GM18507 (cell line): Measurements from ENCODE around the gene SRSF9.

Experiments
- DNase-seq: peaks from one replicate; pipeline ENCODE4 v3.0.0; 2011; ENCODE audit warnings: low read depth; ENCODE audit not compliant: insufficient read length; ENCODE audit errors: extremely low spot score
- FAIRE-seq: peaks from 2 replicates; lab custom pipeline; 2011; peaks lifted over from hg19 to GRCh38; lab: Jason Lieb, UNC

Gene SRSF9

DNA sequence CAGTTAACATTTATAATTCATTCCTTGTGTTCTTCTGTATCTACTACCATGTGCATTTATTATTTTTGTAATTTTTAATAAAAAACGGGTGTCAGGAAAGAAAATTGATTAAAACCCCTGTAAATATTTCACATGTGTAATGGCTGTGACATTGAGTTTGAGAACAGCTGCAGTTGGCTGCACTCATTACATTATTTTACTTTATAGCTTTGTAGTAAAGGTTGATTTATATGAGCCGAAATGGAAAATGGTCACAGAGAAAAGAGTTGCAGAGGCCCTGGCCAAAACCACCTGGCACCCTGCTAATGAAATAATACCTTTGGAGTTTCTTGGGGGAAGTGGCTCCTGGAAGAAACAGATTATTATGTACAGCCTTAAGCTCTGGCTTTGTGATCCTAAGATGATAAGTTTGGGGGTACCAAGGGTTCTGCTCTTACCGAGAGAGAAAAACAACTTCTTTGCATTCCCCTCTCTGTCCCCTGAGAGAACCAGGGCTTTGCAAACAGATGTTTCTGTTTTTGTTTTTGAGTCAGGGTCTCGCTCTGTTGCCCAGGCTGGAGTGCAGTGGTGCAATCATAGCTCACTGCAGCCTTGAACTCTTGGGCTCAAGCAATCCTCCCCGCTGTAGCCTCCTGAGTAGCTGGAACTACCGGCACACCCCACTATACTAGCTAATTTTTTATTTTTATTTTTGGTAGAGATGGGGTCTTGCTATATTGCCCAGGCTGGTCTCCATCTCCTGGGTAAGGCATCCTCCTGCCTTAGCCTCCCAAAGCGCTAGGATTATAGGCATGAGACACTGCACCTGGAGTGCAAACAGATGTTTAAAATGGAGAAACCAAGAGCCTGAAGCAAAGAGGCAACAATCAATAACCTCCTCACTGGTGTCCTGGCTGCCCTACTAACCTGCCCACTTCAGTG is 16.7 kb upstream of the SRSF9 start:
- DNase-seq (no peak), FAIRE-seq (no peak)

DNA sequence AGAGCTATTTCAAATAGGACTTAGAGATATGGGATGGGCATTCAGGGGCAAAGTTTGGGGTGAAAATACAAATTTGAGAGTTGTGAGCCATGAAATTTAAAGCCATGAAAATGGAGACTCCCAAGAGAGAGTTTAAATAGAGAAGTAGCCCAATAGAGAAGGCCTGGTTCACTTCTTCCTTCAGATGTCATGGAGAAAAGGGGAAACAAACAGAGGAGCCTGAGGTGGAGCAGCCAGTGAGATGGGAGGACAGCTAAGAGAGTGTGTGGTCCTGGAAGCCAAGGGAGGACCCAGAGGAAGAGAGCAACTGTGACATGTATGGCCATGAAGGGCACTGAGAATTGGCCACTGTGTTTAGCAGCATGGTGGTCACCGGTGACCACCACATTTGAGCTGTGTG is 14.1 kb upstream of the SRSF9 start:
- DNase-seq = no peak
- no peak for FAIRE-seq

DNA sequence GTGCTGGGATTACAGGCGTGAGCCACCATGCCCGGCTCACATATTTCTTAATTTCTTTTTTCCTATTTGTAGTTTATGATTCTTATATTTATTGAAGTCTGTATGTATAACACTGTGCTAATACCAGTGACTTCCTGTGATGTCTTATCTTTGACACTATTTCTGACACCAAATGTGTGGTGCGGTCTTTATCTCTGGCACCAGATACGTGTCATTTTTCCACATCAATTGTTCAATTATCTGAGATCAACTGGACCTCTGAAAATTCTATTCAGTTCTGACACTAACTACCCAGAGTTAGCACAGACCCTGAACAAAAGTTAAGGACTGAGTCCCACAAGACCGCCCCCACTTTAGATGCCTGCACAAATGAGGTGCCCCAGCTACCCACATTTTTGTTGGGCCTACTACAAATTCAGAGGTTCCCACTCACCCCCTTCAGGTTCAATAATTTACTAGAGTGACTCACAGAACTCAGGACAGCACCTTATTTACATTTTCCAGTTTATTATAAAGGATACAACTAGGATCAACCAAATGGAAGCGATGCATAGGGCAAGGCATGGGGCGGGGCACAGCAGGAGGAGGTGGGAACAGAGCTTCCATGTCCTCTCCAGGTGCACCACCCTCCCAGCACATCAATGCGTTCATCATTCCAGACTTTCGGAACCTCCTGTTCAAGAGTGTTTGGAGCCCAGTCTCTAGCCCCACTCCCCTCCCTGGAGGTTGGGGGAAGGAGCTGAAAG is 11.6 kb upstream of the SRSF9 start:
- no peak for FAIRE-seq
- DNase-seq = no peak

DNA sequence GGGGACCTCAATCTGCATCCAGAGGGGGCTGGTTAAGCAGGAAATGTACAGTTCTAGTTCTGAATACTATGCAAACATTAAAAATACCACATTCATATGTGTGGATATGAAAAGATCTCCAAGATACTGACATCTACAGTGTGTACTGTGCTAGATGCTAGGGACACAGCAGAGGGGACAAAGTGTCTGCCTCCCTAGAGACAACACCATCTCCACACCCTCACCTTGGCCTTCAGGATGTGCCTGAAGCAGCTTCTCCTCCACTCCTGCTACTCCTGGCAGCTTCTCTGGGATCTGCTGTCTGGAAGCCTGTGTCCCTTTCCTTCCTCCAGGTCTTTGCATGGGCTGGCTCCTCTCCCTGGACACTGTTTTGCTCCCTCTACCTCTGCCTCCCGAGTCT is 10.7 kb upstream of the SRSF9 start:
- FAIRE-seq = no peak
- DNase-seq = no peak

DNA sequence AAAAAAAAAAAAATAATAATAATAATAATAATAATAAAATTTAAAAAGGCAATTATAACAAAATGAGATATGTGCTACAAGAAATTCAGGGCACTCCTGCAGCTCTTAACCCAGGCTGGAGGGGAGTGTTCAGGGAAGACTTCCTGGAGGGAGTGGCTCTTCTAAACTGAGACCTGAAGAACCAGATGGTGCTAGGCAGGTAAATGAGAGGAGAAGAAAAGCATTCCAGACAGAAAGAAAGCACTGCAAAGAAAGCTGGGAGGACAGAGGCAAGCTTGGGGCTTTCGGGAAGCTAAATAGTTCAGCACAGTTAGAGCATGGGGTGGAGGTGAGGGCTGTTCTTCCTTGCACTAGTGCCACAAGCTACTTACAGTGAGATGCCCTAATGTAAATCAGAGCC is 9.9 kb upstream of the SRSF9 start:
- no peak for FAIRE-seq
- DNase-seq = no peak

DNA sequence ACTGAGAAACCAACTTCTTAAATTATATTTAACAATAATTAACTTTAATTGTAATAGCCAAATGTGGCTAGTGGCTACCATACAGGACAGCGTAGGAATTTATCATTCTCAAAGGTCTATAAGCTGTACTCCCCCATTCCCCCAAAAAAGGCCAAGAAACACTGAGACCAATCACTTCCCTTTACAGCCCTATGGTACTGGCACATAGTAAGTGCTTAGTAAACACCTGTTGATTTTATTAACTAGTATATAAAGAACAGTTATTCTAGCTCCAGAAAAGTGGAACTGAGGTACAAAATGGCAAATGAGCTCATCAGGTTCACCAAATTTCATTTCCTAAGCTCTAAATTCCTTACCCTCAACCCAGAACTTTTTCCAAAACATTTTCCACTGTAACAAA is 6.1 kb upstream of the SRSF9 start:
- FAIRE-seq (no peak), DNase-seq (no peak)

DNA sequence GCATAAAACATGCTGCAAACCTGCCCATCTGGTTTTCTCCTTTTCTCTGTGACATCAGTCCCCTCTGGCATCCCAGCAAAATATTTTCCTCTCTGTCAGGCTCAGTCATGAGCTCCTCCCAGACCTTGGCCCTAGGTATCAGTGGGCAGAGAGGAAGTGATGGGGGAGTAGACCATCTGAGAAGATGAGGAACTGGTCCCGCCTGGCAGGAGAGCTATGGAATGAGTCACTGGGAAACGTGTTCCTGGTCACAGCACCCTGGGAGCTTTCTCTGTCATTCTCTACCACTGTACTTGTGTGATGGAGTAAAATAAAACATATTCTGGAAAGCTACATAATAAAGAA is 5.0 kb upstream of the SRSF9 start:
- FAIRE-seq (no peak), DNase-seq (no peak)

DNA sequence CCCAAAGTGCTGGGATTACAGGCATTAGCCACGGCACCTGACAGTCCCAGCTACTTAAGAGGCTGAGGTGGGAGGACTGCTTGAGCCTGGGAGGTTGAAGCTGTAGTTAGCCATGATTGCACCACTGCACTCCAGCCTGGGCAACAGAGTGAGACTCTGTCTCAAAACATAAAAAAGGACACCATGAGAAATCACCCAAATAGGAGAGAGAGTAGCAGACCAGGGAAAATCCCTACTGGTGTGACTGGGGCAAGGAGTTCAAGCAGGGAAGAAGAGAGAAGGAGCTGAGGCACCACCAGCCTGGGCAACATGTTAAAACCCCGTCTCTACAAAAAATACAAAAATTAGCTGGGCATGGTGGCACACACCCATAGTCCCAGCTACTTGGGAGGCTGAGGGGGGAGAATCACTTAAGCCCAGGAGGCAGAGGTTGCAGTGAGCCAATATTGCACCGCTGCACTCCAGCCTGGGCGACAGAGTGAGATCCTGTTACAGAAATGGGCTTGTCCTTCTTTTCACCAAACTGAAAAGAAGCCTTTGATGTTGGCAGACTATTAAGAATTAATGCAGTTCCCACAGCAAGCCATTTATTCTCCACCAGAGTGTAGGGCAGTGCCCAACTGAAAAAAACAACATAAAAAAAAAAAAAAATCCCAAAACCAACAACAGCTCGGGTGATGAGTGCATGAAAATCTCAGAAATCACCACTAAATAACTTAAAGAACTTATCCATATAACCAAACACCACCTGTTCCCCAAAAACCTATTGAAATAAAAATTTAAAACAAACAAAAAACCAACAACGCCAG is 4.5 kb upstream of the SRSF9 start:
- DNase-seq = no peak
- no peak for FAIRE-seq

DNA sequence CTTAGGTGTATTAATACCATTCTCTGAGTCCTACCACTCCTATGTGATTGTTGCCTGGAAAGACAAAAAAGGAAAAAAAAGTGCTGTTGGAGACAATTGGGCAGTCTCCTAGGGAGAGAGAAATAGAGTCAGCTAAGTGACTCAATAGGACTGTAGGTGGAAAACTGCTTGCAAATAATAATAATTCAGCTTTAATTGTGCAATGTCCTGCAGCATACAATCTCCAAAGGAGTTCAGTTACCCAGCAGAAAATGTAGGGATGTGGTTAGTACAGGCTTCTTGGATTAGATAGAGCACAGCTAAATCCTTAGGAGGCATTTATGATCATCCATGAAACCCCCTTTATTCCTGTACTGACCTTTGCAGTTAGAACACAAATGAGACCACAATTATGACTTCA is 3.0 kb upstream of the SRSF9 start:
- no peak for FAIRE-seq
- DNase-seq = no peak

DNA sequence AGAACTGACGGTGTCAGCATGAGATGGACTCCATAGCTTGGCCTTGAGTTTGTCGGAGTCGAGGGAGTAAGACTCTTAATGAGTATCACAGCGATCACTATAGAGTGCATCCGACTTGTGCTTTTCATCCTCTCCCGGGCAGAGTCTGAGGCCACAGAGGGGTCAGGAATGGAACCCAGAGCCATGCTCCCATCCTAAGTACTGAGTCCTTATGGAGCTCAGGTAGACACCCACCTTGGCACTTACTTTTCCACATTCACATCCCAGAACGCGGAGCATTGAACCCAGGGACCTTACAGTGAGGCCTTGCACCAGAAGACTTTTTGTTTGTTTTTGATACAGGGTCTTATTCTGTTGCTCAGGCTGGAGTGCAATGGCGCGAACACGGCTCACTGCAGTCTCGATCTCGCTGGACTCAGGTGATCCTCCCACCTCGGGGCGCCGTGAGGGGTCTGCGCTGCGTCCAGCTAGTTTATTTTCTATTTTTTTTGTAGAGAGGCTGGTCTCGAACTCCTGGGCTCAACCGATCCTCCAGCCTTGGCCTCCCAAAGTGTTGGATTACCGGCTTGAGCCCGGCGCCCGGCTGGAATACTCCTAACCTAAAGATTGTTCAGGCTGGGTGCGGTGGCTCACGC is 719 bp upstream of the SRSF9 start:
- no peak for FAIRE-seq
- no peak for DNase-seq

DNA sequence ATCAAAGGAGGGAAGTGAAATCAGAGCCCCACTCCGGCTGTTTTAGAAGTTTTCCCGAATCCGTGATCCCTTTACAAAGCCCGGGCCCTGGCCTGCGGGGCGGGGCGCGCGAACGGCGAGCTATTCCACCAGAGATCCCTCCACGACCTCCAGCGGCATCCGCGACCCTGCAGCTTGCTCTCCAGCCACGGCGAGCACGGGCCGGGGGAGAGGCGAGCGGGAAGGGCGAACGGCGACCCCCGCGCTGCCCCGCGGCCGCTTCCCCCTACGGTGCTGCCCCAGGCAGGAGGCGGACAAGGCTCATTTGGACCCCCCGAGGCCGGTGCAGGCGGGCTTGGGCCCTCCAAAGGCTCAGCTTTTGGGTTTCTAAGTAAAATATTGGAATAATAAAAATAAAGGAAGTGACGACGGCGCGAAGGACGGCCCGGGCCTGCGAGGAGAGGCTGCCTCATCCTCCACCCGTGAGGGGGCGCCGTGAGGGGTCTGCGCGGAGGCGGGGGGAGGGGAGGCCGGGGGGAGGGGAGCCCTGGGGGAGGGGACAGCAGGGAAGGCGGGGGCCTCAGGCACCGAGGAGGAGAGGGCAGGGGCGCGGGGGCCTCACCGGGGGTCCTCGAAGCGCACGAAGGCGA is 613 bp downstream of the SRSF9 start:
- no peak for FAIRE-seq
- peak; percentile 38 for DNase-seq

DNA sequence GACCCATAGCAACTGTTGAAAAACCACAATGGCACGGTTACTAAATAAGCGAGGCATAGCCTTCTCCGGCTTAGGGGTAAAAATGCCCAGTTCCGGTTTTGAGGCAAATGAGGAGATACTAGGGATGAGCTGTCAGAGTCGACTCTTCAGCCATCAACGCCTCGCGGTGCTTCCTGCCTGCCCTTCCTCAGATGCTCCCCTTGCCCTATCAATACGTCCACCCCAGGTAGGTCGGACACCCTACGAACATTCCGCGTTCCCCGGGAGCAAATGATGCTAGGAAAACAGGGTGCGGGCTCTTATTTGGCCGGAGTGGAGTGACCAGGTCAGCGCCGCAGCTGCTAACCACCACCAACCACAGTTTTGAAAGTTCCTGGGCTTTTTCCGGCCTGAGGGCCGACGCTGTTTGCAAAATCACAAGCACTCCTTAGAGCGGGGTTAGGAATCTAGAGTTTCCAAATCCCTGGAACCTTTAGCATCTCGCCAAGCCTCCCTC is 1.2 kb downstream of the SRSF9 start:
- FAIRE-seq = peak; percentile 49
- no peak for DNase-seq

DNA sequence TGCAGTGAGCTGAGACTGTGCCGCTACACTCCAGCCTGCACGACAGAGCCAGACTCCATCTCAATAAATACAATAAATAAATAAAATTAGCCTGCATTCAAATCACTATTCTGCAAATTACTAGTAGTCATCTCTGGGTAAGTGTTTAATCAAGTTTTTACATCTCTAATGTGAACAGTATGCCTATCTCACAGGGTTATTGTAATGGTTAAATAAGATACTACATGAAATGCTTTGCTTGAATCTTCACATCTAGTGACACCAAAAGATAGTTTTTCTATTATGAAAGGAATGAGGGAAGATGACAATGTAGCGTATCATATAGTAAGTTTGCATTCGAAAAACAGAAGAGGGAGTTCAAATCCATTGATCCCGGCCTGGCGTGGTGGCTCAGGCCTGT is 2.1 kb downstream of the SRSF9 start:
- no peak for DNase-seq

DNA sequence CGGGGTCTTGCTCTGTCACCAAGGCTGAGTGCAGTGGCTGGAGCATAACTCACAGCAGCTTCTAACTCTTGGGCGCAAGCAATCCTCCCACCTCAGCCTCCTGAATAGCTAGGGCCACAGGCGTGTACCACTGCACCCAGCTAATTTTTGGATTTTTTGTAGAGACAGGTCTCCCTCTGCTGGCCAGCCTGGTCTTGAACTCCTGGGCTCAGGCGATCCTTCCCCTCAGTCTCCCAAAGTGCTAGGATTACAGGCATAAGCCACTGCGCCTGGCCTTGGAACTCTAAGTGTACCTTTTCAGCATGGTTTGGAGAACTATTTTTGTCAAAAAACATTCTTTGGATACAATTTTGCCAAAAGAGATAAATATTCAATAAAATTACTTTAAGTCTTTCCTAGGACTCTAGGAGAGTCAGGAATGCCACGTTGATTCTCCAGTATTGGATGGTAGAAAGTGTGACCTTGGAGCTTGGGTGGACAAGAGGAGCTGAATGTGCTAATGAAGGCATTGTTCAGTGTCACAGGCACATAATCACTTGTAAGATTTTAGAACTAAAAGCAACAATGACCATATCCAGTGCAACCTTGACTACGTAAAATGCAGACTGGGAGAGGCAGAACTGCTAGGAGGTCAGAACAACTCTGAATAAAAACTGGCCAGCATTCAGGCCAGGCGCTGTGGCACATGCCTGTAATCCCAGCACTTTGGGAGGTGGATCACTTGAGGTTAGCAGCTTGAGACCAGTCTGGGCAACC is 2.8 kb downstream of the SRSF9 start:
- FAIRE-seq (no peak), DNase-seq (no peak)

More for the DNA sequence above, 2.1 kb downstream of the SRSF9 start:
- no peak for FAIRE-seq

DNA sequence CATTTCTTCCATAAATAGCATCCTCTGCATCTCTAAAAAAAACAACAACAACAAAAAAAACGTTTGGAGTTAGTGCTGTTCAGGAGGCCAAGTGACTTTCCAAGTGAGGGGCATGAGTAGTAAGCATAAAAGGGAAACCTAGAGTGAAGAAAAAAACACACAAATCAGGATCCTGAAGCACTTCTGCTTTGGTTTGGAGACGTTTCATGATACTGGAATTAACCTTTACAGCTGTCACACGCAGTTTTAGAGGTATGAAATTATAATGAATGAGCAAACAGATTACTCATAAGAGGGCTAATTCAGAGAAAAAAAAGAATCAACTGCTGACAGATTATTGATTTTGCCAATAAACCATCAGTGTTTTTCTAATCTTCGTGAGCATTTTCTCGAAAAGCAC is 3.8 kb downstream of the SRSF9 start:
- FAIRE-seq (no peak), DNase-seq (no peak)

DNA sequence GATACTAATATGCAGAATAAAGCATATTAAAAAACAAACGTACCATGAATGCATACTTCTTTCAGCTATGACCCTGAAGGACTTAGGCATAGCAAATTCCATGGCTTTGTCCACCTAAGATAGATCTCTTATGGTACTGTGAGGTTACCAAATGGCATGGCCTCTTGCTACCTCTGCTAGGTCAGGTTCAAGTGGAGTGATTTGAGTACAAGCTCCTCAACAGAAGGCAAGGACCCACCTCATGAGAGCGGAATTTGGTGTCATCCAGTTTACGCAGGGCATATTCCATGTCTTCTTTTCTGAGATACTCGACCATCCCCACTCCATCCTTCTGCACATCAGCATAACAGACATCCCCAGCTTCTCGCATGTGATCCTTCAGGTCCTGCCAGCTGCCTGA is 5.8 kb downstream of the SRSF9 start:
- DNase-seq (no peak), FAIRE-seq (no peak)

DNA sequence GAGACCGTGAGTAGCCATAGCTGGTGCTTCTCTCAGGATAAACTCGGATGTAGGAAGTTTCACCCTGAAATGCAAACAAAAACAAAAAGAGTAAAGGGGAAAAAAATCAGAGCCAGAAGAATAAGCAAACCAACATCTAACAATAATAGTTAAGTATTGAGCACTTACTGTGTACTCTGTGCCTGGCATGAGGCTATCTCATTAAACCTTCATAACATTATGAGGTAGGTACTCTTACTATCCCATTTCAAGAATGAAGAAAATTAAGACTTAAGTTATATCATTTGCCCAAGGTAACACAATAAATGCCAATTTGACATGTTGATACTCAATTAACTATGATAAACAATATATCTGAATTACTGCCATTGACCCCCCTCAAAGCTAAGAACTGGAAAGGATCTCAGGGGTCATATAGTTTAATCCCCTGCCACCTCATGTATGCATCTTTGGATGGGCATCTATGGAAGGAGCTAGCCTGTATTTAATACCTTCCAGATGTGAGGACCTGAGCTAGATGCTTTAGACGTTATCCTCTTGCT is 7.4 kb downstream of the SRSF9 start:
- FAIRE-seq (no peak), DNase-seq (no peak)

DNA sequence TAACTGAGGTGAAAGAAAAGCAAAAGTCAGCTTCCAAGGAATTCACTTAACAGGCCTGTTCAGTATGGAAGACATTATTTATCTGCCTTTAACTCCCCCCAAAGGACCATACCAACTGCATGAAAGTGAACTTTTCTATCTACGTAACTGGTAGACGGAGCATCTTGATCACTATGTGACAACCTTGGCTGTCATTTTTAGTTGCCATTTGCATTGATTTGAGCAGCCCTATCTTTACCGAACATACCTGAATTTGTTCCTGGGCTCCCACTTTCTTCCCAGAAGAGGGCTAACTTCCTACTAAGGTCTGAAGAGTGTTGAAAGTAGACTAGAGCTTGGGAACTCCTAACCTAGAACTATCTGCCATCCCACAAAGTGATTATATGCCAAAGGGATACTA is 9.4 kb downstream of the SRSF9 start:
- no peak for FAIRE-seq
- no peak for DNase-seq
